NCI-H82 treated with DMSO at 0.1 percent for 48 hours (cell line): ENCODE measurements around the gene CBX3.
A peak's percentile ranks its signal among the peaks of the same experiment; 100 is the strongest.
"Not testable (repeated sequence)": the region's sequence is repeated elsewhere in the genome, so short reads cannot be mapped to it uniquely, and the experiment has no call there.

ENCODE experiments used
- DNase-seq: peaks from one replicate; lab custom pipeline; 2025; ENCODE audit not compliant: unreplicated experiment; lab: John Stamatoyannopoulos, UW

CBX3 gene

GRCh38 chr7:26200444-26201246, 900 bp upstream of the CBX3 start, which contains the start of gene HNRNPA2B1:
Gene HNRNPA2B1 (minus strand): TSS chr7:26200746. CDS start chr7:26200577, 169 bp downstream.
- DNase-seq = peak; percentile 96

GRCh38 chr7:26202019-26202990, 760 bp downstream of the CBX3 start:
- peak; percentile 43 for DNase-seq

DNA sequence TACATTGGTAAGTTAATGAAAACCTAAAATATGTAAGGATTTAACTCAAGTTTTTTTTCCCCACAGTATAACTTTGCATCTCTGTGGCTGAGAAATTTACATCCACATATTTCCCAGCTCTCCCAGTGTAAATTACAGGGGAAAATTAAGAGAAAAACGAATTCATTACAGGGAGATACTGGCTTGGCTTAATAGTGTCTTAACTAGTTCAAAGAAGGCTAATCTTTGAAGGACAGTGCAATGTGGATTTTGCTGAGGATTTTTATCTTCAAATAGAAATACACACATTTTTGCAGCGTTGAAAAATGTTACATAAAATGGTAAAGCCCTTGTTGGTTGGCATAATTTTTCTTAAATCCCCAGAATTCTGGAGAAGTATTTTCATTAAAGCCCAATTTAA, 1.5 kb downstream of the CBX3 start:
- no peak for DNase-seq

DNA sequence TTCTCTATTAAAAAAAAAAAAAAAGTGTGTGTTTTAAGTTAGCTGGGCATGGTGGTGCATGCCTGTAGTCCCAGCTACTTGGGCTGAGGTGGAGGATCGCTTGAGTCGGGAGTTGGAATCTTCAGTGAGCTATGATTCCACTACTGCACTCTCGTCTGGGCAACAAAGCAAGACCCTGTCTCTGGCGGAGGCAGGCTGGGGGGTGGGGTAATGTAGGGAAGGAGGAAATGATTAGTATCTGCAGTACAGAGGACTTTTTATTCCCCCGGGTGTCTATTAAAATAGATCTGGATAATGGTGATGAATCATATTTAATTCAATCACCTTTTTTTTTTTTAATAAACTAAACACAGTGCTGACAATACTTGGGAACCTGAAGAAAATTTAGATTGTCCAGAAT, 6.5 kb downstream of the CBX3 start:
- DNase-seq = no peak

DNA sequence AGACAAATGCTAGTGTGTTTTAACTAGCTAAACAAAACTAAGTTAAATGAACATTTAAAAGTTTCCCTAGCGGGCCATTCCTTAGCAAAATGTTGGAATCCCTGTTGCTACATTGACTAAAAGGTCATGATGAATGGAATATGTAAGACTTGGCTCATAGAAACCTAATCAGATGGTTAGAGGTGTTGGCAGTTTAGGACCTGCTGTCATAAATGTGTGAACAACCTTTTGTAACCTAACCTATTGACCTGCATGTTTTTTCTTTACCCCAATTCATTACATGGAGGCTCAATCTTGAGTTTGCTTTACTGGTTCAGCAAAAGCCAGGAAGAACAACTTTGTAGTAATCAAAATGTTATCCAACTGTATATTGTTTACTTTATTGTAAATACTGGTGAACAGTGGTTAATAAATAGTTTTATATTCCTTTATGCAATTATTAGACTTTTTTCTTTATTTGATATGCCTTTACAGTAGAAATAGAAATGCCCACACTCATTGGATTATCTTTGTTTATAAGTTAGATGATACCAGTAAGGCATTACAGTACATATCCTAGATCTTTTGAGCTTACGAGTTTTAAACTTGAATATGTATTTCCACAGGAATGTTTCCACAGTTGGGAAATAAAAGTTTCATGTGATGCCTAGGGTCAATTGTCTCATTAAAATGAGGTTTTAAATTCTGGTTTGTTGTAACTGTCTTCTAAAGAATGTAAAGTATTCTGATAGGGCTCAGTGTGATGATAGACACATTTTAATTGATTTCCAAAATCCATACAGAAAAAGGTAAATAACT, 11.6 kb downstream of the CBX3 start:
- no peak for DNase-seq

DNA sequence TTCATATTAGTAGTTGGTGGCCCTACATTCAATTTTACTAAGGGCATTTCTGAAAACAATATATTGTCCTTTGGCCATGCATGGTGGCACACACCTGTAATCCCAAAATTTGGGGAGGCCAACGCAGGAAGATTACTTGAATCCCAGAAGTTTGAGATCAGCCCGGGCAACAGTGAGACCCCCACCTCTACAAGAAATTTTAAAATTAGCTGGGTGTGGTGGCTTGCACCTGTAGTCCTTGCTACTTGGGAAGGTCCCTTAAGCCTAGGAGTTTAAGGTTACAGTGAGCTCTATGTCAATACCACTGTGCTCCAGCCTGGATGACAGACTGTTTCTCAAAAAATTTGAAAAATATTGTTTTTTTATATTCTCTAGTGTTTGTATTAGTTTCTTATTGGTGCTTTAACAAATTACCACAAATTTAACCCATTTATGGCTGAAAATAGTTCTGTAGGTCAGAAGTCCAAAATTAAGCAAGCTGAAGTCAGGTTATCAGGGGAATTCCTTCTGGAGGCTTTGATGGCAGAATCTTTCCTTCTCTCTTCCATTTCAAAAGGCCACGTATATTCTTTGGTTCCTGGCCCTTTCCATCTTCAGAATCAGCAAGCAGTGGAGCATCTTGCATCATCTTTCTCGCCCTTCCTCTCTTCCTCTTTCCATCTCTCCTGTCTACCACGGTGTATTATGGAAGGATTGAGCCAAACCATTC, 12.4 kb downstream of the CBX3 start:
- no peak for DNase-seq

DNA sequence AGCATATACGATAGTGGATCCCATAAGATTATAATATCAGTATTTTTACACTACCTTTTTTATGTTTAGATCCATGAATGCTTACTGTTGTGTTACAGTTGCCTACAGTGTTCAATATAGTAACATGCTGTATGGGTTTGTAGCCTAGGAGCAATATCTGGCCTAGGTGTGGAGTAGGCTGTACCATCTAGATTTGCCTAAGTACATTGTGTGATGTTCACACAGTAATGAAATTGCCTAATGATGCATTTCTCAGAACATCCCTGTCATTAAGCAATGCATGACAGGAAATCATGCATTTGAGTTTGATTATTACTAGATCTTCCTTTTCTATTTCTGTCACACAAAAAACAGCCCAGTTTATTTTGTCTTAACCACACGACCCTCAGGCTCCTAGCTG, 14.5 kb downstream of the CBX3 start:
- DNase-seq = no peak

GRCh38 chr7:26224359-26224758, 22.8 kb downstream of the CBX3 start:
- no peak for DNase-seq

- no peak for DNase-seq
Measured at GRCh38 chr7:26227987-26228386, 26.4 kb downstream of the CBX3 start.

- no peak for DNase-seq
Measured at GRCh38 chr7:26233902-26234511, 32.5 kb downstream of the CBX3 start.

- no peak for DNase-seq
Measured at GRCh38 chr7:26237035-26237807, 35.7 kb downstream of the CBX3 start.

- DNase-seq = no peak
Measured at GRCh38 chr7:26238032-26238431, 36.5 kb downstream of the CBX3 start.

GRCh38 chr7:26245150-26245549, 43.6 kb downstream of the CBX3 start:
- no peak for DNase-seq

DNA sequence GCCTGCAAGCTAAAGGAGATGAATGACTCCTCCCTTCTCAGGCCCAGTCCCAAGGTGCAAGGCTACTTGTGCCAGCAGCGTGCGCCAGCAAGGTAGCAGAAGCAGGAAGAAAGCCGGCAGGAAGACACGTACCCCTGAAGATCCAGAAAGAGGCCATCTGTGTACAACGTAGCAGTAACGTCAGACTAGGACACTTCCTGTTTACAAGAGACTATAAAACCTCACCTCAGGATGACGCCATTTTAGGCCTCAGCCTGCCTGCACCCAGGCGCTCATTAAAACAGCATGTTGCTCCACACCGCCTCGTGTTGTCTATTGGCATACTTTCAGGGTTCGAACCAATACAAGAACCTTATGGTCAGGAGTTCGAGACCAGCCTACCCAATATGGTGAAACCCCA, 48.7 kb downstream of the CBX3 start:
- DNase-seq = no peak

GRCh38 chr7:26261866-26262265, 60.3 kb downstream of the CBX3 start:
- not testable (repeated sequence) for DNase-seq
